Panc1 (cell line): Measurements from ENCODE around the gene TRABD2B.

Experiments used
- POLR2AphosphoS5 ChIP-seq: IDR thresholded peaks from 2 replicates; pipeline ENCODE4 v1.6.1; 2012; ENCODE audit warnings: mild to moderate bottlenecking, low read depth, low read length, moderate library complexity
- REST ChIP-seq, 2 experiments: IDR thresholded peaks; 2 replicates each; pipeline ENCODE4 v1.6.1; 2011 to 2012; ENCODE audit warnings: low read depth in 2 of 2, control low read depth in 1 of 2, low read length in 1 of 2, mild to moderate bottlenecking in 1 of 2, moderate library complexity in 1 of 2; ENCODE audit not compliant: insufficient read depth in 1 of 2
- SIN3A ChIP-seq: IDR thresholded peaks from 2 replicates; pipeline ENCODE4 v1.6.1; 2012; ENCODE audit warnings: low read depth, mild to moderate bottlenecking, low read length, moderate library complexity, borderline replicate concordance; ENCODE audit not compliant: insufficient read depth
- TCF7L2 ChIP-seq: IDR thresholded peaks from 2 replicates; pipeline ENCODE4 v1.6.1; 2011; ENCODE audit warnings: mild to moderate bottlenecking, low read depth, low read length, inconsistent platforms
- TF ChIP-seq, protein P1 (sequence below): fragments of 450-650 bp; IDR thresholded peaks from 2 replicates; pipeline ENCODE4 v1.5.1; 2017; ENCODE audit warnings: mild to moderate bottlenecking

DNA sequence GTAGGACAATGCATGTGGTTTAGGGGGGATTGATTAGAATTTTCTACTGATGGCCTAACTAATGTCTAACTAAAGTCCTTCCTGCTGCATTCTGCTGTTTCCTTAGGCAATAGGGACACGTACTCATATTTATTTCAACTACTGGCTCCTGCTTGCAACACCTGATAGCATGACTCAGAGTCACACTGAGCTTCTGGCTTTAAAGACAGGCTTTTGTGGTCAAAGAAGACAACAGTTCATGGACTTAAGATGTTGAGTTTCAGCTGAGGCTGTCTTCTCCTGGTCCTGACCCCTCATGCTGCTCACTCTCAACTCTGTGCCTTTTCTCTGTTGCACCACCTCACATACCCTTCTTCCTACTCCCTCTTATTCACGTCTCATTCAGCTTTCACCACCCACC lies 29.1 kb upstream of the TRABD2B start:
- TF ChIP-seq REST (IDR thresholded peaks at IDR 0.05; ENCODE audit: insufficient read depth in 1 of 2, low read depth in 2 of 2, low read length in 1 of 2), result no peak
- TF ChIP-seq POLR2AphosphoS5, result no peak
- TF ChIP-seq, protein P1, sequence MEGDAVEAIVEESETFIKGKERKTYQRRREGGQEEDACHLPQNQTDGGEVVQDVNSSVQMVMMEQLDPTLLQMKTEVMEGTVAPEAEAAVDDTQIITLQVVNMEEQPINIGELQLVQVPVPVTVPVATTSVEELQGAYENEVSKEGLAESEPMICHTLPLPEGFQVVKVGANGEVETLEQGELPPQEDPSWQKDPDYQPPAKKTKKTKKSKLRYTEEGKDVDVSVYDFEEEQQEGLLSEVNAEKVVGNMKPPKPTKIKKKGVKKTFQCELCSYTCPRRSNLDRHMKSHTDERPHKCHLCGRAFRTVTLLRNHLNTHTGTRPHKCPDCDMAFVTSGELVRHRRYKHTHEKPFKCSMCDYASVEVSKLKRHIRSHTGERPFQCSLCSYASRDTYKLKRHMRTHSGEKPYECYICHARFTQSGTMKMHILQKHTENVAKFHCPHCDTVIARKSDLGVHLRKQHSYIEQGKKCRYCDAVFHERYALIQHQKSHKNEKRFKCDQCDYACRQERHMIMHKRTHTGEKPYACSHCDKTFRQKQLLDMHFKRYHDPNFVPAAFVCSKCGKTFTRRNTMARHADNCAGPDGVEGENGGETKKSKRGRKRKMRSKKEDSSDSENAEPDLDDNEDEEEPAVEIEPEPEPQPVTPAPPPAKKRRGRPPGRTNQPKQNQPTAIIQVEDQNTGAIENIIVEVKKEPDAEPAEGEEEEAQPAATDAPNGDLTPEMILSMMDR, result no peak
- TF ChIP-seq SIN3A, result no peak
- no peak for TF ChIP-seq TCF7L2
